HEK293T (cell line): Measurements from ENCODE around the gene PRKAR1B.

Experiments used
- CTCF ChIA-PET: fragments of 350-600 bp; formaldehyde crosslinking; extraction: SDS; loops from one replicate; lab custom pipeline; 2021; ENCODE audit warnings: antibody characterized with exemption, inconsistent platforms; lab: Yijun Ruan, JAX
- POLR2A ChIA-PET: fragments of 350-600 bp; formaldehyde crosslinking; extraction: SDS; loops from one replicate; lab custom pipeline; 2020; ENCODE audit warnings: antibody characterized with exemption, inconsistent platforms; lab: Yijun Ruan, JAX
- DNase-seq: peaks from one replicate; pipeline ENCODE4 v3.0.0; 2012; ENCODE audit warnings: mixed read lengths; ENCODE audit errors: extremely low spot score
- ARNT ChIP-seq: fragments of 450-650 bp; IDR thresholded peaks from 2 replicates; pipeline ENCODE4 v1.6.1; 2017; ENCODE audit warnings: mild to moderate bottlenecking
- BHLHE40 ChIP-seq: fragments of 450-650 bp; IDR thresholded peaks from 2 replicates; pipeline ENCODE4 v1.6.1; 2016; ENCODE audit warnings: mild to moderate bottlenecking, moderate library complexity, borderline replicate concordance
- CTBP1 ChIP-seq: fragments of 450-650 bp; IDR thresholded peaks from 2 replicates; pipeline ENCODE4 v1.6.1; 2016; ENCODE audit warnings: borderline replicate concordance
- ELF4 ChIP-seq: fragments of 450-650 bp; IDR thresholded peaks from 2 replicates; pipeline ENCODE4 v1.6.1; 2017; ENCODE audit warnings: antibody characterized with exemption
- FOXA1 ChIP-seq: fragments of 450-650 bp; IDR thresholded peaks from 2 replicates; pipeline ENCODE4 v1.6.1; 2016; ENCODE audit warnings: mild to moderate bottlenecking
- FOXK2 ChIP-seq: fragments of 450-650 bp; IDR thresholded peaks from 2 replicates; pipeline ENCODE4 v1.6.1; 2016; ENCODE audit warnings: mild to moderate bottlenecking
- FOXM1 ChIP-seq: fragments of 450-650 bp; IDR thresholded peaks from 2 replicates; pipeline ENCODE4 v1.6.1; 2017; ENCODE audit warnings: mild to moderate bottlenecking, borderline replicate concordance
- HDGF ChIP-seq: fragments of 450-650 bp; IDR thresholded peaks from 2 replicates; pipeline ENCODE4 v1.6.1; 2017; ENCODE audit warnings: antibody characterized with exemption, borderline replicate concordance
- L3MBTL2 ChIP-seq: fragments of 450-650 bp; conservative IDR thresholded peaks from 2 replicates; pipeline ENCODE4 v1.6.1; 2016; ENCODE audit warnings: mild to moderate bottlenecking
- LEF1 ChIP-seq: fragments of 450-650 bp; IDR thresholded peaks from 2 replicates; pipeline ENCODE4 v1.6.1; 2017; ENCODE audit warnings: mild to moderate bottlenecking, borderline replicate concordance
- NFRKB ChIP-seq: fragments of 450-650 bp; IDR thresholded peaks from 2 replicates; pipeline ENCODE4 v1.6.1; 2016; ENCODE audit warnings: mild to moderate bottlenecking, moderate library complexity
- SP1 ChIP-seq: fragments of 450-650 bp; IDR thresholded peaks from 2 replicates; pipeline ENCODE4 v1.6.1; 2017
- SUZ12 ChIP-seq: fragments of 450-650 bp; IDR thresholded peaks from 2 replicates; pipeline ENCODE4 v1.6.1; 2016; ENCODE audit warnings: mild to moderate bottlenecking
- TARDBP ChIP-seq: fragments of 450-650 bp; IDR thresholded peaks from 2 replicates; pipeline ENCODE4 v1.6.1; 2016
- ZNF384 ChIP-seq: fragments of 450-650 bp; IDR thresholded peaks from 2 replicates; pipeline ENCODE4 v1.6.1; 2016
- TF ChIP-seq, protein P1 (sequence below): fragments of 450-650 bp; IDR thresholded peaks from 2 replicates; pipeline ENCODE4 v1.6.1; 2016

Gene PRKAR1B

DNA sequence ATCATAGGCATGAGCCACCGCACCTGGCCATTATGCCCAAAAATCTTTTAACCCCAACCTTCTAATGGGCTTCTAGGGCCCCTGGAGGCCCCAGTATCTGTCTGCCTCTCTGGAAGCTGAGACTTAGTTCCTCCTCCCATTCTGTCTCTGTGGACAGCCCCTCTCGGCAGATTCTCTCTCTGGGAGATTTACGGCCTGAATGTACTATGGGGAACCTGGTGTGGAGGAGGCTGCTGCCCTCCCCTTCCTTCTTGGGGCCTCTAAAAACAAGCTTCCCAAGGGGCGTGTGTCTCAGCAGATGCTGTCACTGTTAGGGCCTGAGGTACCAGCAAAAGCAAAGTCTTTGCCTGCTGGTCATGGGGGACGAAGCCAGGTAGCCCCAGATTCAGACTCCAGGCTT is 35.8 kb upstream of the PRKAR1B start:
- ChIA-PET POLR2A (no interaction called here), CTCF (no interaction called here)
- DNase-seq, result no peak
- TF ChIP-seq LEF1, result no peak
- no peak for TF ChIP-seq L3MBTL2
- no peak for TF ChIP-seq CTBP1
- TF ChIP-seq ARNT, result no peak
- no peak for TF ChIP-seq SUZ12
- no peak for TF ChIP-seq NFRKB
- no peak for TF ChIP-seq HDGF
- TF ChIP-seq FOXA1, result no peak
- TF ChIP-seq, protein P1, sequence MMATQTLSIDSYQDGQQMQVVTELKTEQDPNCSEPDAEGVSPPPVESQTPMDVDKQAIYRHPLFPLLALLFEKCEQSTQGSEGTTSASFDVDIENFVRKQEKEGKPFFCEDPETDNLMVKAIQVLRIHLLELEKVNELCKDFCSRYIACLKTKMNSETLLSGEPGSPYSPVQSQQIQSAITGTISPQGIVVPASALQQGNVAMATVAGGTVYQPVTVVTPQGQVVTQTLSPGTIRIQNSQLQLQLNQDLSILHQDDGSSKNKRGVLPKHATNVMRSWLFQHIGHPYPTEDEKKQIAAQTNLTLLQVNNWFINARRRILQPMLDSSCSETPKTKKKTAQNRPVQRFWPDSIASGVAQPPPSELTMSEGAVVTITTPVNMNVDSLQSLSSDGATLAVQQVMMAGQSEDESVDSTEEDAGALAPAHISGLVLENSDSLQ, result no peak
- TF ChIP-seq FOXM1, result no peak
- TF ChIP-seq SP1, result no peak
- no peak for TF ChIP-seq BHLHE40
- TF ChIP-seq TARDBP, result no peak
- TF ChIP-seq ZNF384, result no peak
- no peak for TF ChIP-seq ELF4
- no peak for TF ChIP-seq FOXK2

DNA sequence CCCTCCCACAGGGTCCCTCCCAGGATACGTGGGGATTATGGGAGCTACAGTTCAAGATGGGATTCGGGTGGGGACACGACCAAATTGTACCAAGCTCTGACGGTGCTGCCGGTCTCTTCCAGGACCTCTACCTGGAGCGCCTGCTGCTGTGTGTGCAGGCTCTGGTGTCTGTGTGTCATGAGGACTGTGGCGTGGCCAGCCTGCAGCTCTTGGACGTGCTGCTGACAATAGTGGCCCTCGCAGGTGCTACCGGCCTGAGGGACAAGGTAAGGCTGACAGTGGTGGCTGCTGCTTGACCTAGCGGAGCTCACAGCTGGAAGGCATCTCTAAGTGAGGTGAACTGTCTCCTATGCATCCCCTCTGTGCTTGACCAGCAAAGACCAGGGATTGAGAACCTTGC is 34.5 kb upstream of the PRKAR1B start:
- TF ChIP-seq, protein P1, result no peak
- TF ChIP-seq ARNT (no peak), FOXM1 (no peak), BHLHE40 (no peak), SUZ12 (no peak), CTBP1 (no peak), L3MBTL2 (no peak), FOXA1 (no peak), NFRKB (no peak), HDGF (no peak)
- no peak for DNase-seq
- POLR2A ChIA-PET, result no interaction called here
- CTCF ChIA-PET, result interaction anchor here (0.6 kb wide), 1 partner anchor 10 kb away, joined by 3 read pairs; no protein-coding TSS in a partner anchor

DNA sequence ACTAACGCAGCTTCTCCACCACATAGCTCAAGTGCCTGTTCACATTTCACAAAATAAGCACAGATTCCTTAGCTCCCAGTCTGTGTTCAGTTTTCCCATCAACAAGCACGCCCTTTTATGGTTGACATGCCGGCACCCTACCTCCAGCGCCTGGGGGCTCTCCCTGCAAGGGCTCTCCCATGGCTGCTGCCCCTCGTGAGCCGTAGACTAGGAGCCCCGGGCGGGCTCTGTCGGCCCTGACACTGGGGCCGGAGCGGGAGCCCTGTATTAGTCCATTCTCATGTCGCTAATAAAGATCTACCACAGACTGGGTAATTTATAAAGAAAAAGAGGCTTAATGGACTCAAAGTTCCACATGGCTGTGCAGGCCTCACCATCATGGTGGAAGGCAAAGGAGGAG is 34.0 kb upstream of the PRKAR1B start:
- POLR2A ChIA-PET, result no interaction called here
- CTCF ChIA-PET, result interaction anchor here (0.6 kb wide), 1 partner anchor 10 kb away, joined by 3 read pairs; no protein-coding TSS in a partner anchor
- DNase-seq, result no peak
- TF ChIP-seq, protein P1, result no peak
- TF ChIP-seq SUZ12, result no peak
- TF ChIP-seq FOXK2, result no peak
- no peak for TF ChIP-seq FOXA1
- no peak for TF ChIP-seq ELF4
- no peak for TF ChIP-seq ZNF384
- TF ChIP-seq L3MBTL2, result no peak
- no peak for TF ChIP-seq ARNT
- TF ChIP-seq SP1, result no peak
- no peak for TF ChIP-seq LEF1
- no peak for TF ChIP-seq CTBP1
- TF ChIP-seq BHLHE40, result no peak
- TF ChIP-seq FOXM1, result no peak
- TF ChIP-seq NFRKB, result no peak
- TF ChIP-seq TARDBP, result no peak

DNA sequence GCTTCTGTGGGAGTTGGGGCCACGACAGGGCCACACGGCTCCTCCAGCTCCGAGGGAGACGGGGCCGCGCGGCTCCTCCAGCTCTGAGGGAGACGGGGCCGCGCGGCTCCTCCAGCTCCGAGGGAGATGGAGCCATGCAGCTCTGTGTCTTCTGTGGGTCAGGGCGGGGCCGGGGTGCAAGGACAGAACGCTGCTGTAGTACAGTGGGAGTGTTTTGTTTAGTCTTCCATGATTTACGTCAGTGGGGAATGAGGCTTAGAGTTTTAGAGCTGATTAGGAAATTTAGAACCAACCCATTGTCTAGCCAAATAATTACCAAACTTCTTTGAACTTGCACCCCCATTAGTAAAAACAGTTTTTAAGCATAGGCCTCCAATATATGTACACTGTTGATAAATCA is 32.9 kb upstream of the PRKAR1B start:
- TF ChIP-seq FOXA1 (no peak), BHLHE40 (no peak), FOXK2 (no peak), L3MBTL2 (no peak), SUZ12 (no peak), NFRKB (no peak), HDGF (no peak), ZNF384 (no peak), ELF4 (no peak), FOXM1 (no peak), CTBP1 (no peak), TARDBP (no peak), ARNT (no peak), LEF1 (no peak), SP1 (no peak)
- TF ChIP-seq, protein P1, result no peak
- DNase-seq, result no peak
- CTCF ChIA-PET, result no interaction called here
- POLR2A ChIA-PET, result no interaction called here

DNA sequence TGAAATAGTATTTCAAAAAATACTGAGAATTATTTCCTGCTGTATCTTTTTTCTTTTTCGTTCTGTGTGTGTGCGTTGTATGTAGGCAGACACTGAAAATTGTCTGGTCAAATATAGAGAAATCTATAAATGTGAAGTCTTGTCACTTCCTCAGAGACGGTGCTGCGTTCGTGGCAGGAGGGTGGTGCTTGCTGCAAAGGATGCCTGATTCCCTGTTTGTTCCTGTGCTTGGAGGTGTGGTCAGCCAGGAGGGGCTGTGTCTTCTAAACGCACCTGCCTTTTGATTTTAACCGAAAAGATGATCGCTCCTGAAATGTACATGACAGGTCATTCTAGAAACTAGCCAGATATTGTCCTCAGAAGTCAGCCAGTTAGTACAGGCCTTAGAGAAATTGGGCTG is 32.5 kb upstream of the PRKAR1B start:
- no peak for DNase-seq
- TF ChIP-seq ARNT (no peak), BHLHE40 (no peak), FOXM1 (no peak), L3MBTL2 (no peak)
- POLR2A ChIA-PET, result no interaction called here
- CTCF ChIA-PET, result no interaction called here

DNA sequence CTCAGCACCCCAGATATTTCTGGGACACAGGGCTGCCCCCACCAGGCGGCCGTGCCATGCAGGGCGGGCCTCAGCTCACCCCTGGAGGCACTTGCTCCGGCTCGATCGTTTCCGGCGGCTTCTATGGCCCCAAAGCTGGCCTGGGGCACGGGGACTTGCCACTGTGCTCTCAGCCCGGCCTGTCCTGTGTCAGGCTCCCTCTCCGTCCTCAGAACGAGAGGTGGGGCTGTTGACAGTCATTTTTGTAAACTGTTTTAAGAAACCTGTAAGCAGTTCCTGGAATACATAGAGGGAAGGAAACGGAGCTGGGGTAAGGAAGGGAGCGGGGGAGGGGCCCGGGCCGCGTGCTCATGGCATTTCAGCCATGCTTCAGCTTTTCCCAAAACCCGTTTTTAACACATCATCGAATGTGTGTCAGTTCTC is 30.7 kb upstream of the PRKAR1B start:
- DNase-seq, result no peak
- no peak for TF ChIP-seq ZNF384
- TF ChIP-seq ARNT, result no peak
- TF ChIP-seq FOXA1, result no peak
- TF ChIP-seq FOXK2, result no peak
- CTCF ChIA-PET, result no interaction called here
- POLR2A ChIA-PET, result no interaction called here
